Hematopoietic multipotent progenitor cell treated with erythropoietin and hydrocortisone succinate and interleukin-3 and kit ligand, for 17 days (in vitro differentiated cells): ENCODE results near the gene VPS26C.

Experiments used
- DNase-seq: peaks from one replicate; pipeline ENCODE4 v3.0.0-alpha.2; 2015; ENCODE audit warnings: low spot score

VPS26C gene

GRCh38 chr21:37202221-37203110, 64.7 kb downstream of the VPS26C start:
- DNase-seq: no peak

GRCh38 chr21:37200641-37201480, 66.3 kb downstream of the VPS26C start:
- DNase-seq: no peak

GRCh38 chr21:37199057-37199924, 67.8 kb downstream of the VPS26C start:
- DNase-seq: no peak

GRCh38 chr21:37197746-37198145, 69.4 kb downstream of the VPS26C start:
- DNase-seq: no peak

- DNase-seq: no peak
These were observed 70.3 kb downstream of the VPS26C start for GRCh38 chr21:37196847-37197246.

GRCh38 chr21:37195610-37196009, 71.5 kb downstream of the VPS26C start:
- DNase-seq: no peak

GRCh38 chr21:37195059-37195458, 72.1 kb downstream of the VPS26C start:
- DNase-seq: no peak

- DNase-seq: no peak
These were observed 73.5 kb downstream of the VPS26C start for GRCh38 chr21:37193676-37194075.

- no peak for DNase-seq
These were observed 74.1 kb downstream of the VPS26C start for GRCh38 chr21:37193006-37193405.

- DNase-seq: no peak
These were observed 75.1 kb downstream of the VPS26C start for GRCh38 chr21:37192019-37192418.

- DNase-seq: no peak
These were observed 78.3 kb downstream of the VPS26C start for GRCh38 chr21:37188825-37189224.

- DNase-seq: no peak
These were observed 80.2 kb downstream of the VPS26C start for GRCh38 chr21:37186983-37187382.

GRCh38 chr21:37184784-37185593, 82.1 kb downstream of the VPS26C start:
- no peak for DNase-seq

GRCh38 chr21:37183749-37184148, 83.4 kb downstream of the VPS26C start:
- no peak for DNase-seq

- DNase-seq: no peak
These were observed 84.9 kb downstream of the VPS26C start for GRCh38 chr21:37182222-37182621.

- no peak for DNase-seq
These were observed 86.1 kb downstream of the VPS26C start for GRCh38 chr21:37181059-37181458.

- no peak for DNase-seq
These were observed 90.4 kb downstream of the VPS26C start for GRCh38 chr21:37176716-37177115.
